Measurements from ENCODE around the gene TMOD2.

Gene TMOD2

DNA sequence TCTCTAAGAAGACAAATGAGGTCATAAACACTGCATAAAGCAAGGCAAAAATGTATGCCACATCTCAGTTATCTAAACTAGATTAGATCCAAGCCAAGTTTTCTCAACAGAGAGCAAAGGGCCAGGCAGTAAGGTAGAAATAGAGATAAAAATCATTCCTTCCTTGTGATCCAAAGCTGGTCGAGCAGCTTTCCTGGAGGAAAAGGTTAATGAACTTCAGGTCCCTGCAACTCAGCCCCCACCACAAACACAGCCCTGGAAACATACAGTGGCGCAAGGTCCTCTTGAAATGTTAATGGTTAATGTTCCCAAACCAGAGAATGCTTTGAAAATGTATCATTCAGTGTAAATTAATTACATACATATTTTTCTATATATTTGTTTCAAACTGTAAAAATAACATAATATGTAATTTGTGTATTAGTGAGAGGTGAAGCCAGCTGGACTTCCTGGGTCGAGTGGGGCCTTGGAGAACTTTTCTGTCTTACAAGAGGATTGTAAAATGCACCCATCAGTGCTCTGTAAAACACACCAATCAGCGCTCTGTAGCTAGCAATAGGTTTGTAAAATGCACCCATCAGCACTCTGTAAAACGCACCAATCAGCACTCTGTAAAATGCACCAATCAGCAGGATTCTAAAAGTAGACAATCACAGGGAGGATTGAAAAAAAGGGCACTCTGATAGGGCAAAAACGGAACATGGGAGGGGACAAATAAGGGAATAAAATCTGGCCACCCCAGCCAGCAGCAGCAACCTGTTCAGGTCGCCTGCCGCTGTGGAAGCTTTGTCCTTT is 31.0 kb upstream of the TMOD2 start:
- Histone ChIP-seq H3K9me3 (ENCODE audit: control insufficient read depth, low read length) (no peaks in the 10 kb centered on the region), H3K4me1 (ENCODE audit: control insufficient read depth, insufficient read depth, low read length) (no peaks in the 10 kb centered on the region), H3K27ac (ENCODE audit: insufficient read depth, low read depth, low read length, poor library complexity, severe bottlenecking) (no peak overlapping the region), H3K27me3 (ENCODE audit: control insufficient read depth, insufficient read depth, low read length, poor library complexity, severe bottlenecking) (no peaks in the 10 kb centered on the region), H3K36me3 (ENCODE audit: control insufficient read depth, insufficient read depth, low read length) (no peaks in the 10 kb centered on the region), H3K4me3 (ENCODE audit: insufficient read depth, low read depth, low read length) (no peak overlapping the region)
- 74 to 77% methylated on average over 7 of the region's 8 CpGs for WGBS, 2 experiments

- 89 to 92% methylated on average over 4 to 5 of the region's 5 CpGs for whole genome bisulfite sequencing, 2 experiments
- Histone ChIP-seq H3K9me3 (ENCODE audit: control insufficient read depth, low read length) (no peaks in the 10 kb centered on the region), H3K27ac (ENCODE audit: insufficient read depth, low read depth, low read length, poor library complexity, severe bottlenecking) (no peak overlapping the region), H3K36me3 (ENCODE audit: control insufficient read depth, insufficient read depth, low read length) (no peaks in the 10 kb centered on the region), H3K4me1 (ENCODE audit: control insufficient read depth, insufficient read depth, low read length) (peaks cover 5% of the 10 kb centered on the region), H3K4me3 (ENCODE audit: insufficient read depth, low read depth, low read length) (no peak overlapping the region), H3K27me3 (ENCODE audit: control insufficient read depth, insufficient read depth, low read length, poor library complexity, severe bottlenecking) (no peaks in the 10 kb centered on the region)
Measured at GRCh38 chr15:51721199-51721960, 30.0 kb upstream of the TMOD2 start.

DNA sequence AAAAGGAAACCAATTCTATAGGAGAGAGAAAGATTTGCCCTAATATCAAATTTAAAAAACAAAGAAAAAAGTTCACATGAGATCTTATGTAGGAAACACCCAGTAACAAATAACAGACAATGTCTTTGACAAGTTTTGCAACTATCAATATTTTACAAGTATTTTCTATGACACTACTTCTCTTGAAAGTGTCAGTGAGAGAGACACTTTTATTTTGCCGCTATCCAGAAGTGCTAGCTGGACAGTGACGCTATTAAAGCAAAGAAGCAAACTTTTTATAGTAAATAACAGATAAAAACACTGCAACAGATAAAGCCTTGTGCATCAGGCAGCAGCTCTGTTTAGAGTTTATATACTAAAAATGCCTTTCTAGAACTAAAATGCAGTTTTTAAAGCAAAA is 27.2 kb upstream of the TMOD2 start:
- no peak overlapping the region for H3K4me3 ChIP-seq (ENCODE audit: insufficient read depth, low read depth, low read length)
- H3K4me1 ChIP-seq (ENCODE audit: control insufficient read depth, insufficient read depth, low read length), result peaks cover 10% of the 10 kb centered on the region
- H3K36me3 ChIP-seq (ENCODE audit: control insufficient read depth, insufficient read depth, low read length), result no peaks in the 10 kb centered on the region
- no peaks in the 10 kb centered on the region for H3K27me3 ChIP-seq (ENCODE audit: control insufficient read depth, insufficient read depth, low read length, poor library complexity, severe bottlenecking)
- H3K9me3 ChIP-seq (ENCODE audit: control insufficient read depth, low read length), result no peaks in the 10 kb centered on the region
- no peak overlapping the region for H3K27ac ChIP-seq (ENCODE audit: insufficient read depth, low read depth, low read length, poor library complexity, severe bottlenecking)
- WGBS, 2 experiments, result 88 to 95% methylated on average over 2 of the region's 2 CpGs

DNA sequence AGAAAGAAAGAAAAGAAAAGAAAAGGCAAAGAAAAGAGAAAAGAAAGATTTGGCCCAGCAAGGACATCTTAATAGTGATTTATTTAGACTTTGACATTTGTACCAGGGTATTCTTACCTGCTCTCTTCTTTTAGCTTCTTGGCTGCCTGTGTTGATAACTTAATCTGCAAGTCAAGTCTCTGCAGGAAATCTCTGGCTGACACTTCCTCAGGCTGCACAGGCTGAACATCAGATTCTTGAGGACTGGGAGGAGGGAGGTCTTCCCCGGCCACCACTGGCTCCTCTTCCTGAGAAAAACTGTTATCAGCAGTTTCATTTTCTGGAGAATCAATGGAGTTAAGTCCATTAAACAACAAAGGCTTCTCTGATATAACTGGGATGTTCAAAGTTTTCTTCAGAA is 26.7 kb upstream of the TMOD2 start:
- H3K27me3 ChIP-seq (ENCODE audit: control insufficient read depth, insufficient read depth, low read length, poor library complexity, severe bottlenecking), result no peaks in the 10 kb centered on the region
- H3K4me3 ChIP-seq (ENCODE audit: insufficient read depth, low read depth, low read length), result no peak overlapping the region
- H3K9me3 ChIP-seq (ENCODE audit: control insufficient read depth, low read length), result no peaks in the 10 kb centered on the region
- no peaks in the 10 kb centered on the region for H3K36me3 ChIP-seq (ENCODE audit: control insufficient read depth, insufficient read depth, low read length)
- H3K4me1 ChIP-seq (ENCODE audit: control insufficient read depth, insufficient read depth, low read length), result peaks cover 10% of the 10 kb centered on the region
- 31 to 50% methylated on average over 1 of the region's 1 CpG for WGBS, 2 experiments
- H3K27ac ChIP-seq (ENCODE audit: insufficient read depth, low read depth, low read length, poor library complexity, severe bottlenecking), result no peak overlapping the region

GRCh38 chr15:51726302-51727073 is 24.9 kb upstream of the TMOD2 start:
- Histone ChIP-seq H3K4me1 (ENCODE audit: control insufficient read depth, insufficient read depth, low read length) (peaks cover 10% of the 10 kb centered on the region), H3K4me3 (ENCODE audit: insufficient read depth, low read depth, low read length) (no peak overlapping the region), H3K36me3 (ENCODE audit: control insufficient read depth, insufficient read depth, low read length) (no peaks in the 10 kb centered on the region), H3K27me3 (ENCODE audit: control insufficient read depth, insufficient read depth, low read length, poor library complexity, severe bottlenecking) (no peaks in the 10 kb centered on the region), H3K9me3 (ENCODE audit: control insufficient read depth, low read length) (no peaks in the 10 kb centered on the region), H3K27ac (ENCODE audit: insufficient read depth, low read depth, low read length, poor library complexity, severe bottlenecking) (no peak overlapping the region)
- 6 to 9% methylated on average over 5 of the region's 5 CpGs for WGBS, 2 experiments

DNA sequence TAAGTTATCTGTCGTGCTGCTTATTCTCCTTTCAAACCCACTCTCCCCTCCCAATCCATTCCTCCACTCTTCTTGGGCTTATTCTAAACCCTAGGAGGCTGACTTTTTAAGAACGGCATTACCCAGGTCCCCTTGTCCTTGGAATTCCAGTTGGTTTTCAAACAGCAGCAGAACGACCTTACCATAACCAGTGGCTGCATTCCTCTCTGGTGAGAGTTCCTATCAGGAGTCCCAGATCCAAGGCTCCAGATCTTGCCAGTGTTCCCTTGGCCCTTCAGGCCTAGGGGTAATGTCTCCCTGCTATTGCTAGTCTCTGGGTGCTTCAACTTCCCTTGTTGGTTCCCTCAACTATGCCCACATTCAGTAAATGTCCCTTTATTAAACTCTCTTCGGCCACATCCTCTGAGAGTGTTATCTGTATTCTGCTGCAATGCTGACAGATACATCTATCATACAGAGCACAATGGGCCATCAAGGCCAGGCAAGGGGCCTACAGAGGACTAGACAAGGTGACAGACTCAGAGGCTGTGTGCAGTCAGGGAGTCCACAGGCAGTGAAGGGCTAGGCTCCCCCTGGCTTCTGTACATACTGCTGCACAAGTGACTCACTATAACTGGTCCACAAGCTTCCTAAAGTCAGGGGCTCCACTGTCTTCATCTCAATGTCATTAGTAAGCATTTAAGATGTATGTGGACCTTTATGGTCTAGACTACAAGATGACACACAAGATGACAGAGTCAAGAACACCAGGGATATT is 24.1 kb upstream of the TMOD2 start:
- H3K27me3 ChIP-seq (ENCODE audit: control insufficient read depth, insufficient read depth, low read length, poor library complexity, severe bottlenecking), result no peaks in the 10 kb centered on the region
- WGBS, 2 experiments, result 75 to 79% methylated on average over 4 of the region's 4 CpGs
- no peaks in the 10 kb centered on the region for H3K9me3 ChIP-seq (ENCODE audit: control insufficient read depth, low read length)
- peaks cover 10% of the 10 kb centered on the region for H3K4me1 ChIP-seq (ENCODE audit: control insufficient read depth, insufficient read depth, low read length)
- no peak overlapping the region for H3K27ac ChIP-seq (ENCODE audit: insufficient read depth, low read depth, low read length, poor library complexity, severe bottlenecking)
- H3K36me3 ChIP-seq (ENCODE audit: control insufficient read depth, insufficient read depth, low read length), result no peaks in the 10 kb centered on the region
- H3K4me3 ChIP-seq (ENCODE audit: insufficient read depth, low read depth, low read length), result no peak overlapping the region

- H3K4me1 ChIP-seq (ENCODE audit: control insufficient read depth, insufficient read depth, low read length), result peaks cover 7% of the 10 kb centered on the region
- no peaks in the 10 kb centered on the region for H3K9me3 ChIP-seq (ENCODE audit: control insufficient read depth, low read length)
- 89 to 91% methylated on average over 5 of the region's 5 CpGs for WGBS, 2 experiments
- H3K36me3 ChIP-seq (ENCODE audit: control insufficient read depth, insufficient read depth, low read length), result no peaks in the 10 kb centered on the region
- H3K27me3 ChIP-seq (ENCODE audit: control insufficient read depth, insufficient read depth, low read length, poor library complexity, severe bottlenecking), result peaks cover 16% of the 10 kb centered on the region
- H3K4me3 ChIP-seq (ENCODE audit: insufficient read depth, low read depth, low read length), result no peak overlapping the region
- no peak overlapping the region for H3K27ac ChIP-seq (ENCODE audit: insufficient read depth, low read depth, low read length, poor library complexity, severe bottlenecking)
Measured at GRCh38 chr15:51731549-51732267, 19.7 kb upstream of the TMOD2 start.

GRCh38 chr15:51732646-51733045 is 18.8 kb upstream of the TMOD2 start:
- 89 to 94% methylated on average over 2 of the region's 2 CpGs for WGBS, 2 experiments
- Histone ChIP-seq H3K9me3 (ENCODE audit: control insufficient read depth, low read length) (no peaks in the 10 kb centered on the region), H3K4me1 (ENCODE audit: control insufficient read depth, insufficient read depth, low read length) (peaks cover 5% of the 10 kb centered on the region), H3K4me3 (ENCODE audit: insufficient read depth, low read depth, low read length) (no peak overlapping the region), H3K27me3 (ENCODE audit: control insufficient read depth, insufficient read depth, low read length, poor library complexity, severe bottlenecking) (peaks cover 26% of the 10 kb centered on the region), H3K27ac (ENCODE audit: insufficient read depth, low read depth, low read length, poor library complexity, severe bottlenecking) (no peak overlapping the region), H3K36me3 (ENCODE audit: control insufficient read depth, insufficient read depth, low read length) (no peaks in the 10 kb centered on the region)

DNA sequence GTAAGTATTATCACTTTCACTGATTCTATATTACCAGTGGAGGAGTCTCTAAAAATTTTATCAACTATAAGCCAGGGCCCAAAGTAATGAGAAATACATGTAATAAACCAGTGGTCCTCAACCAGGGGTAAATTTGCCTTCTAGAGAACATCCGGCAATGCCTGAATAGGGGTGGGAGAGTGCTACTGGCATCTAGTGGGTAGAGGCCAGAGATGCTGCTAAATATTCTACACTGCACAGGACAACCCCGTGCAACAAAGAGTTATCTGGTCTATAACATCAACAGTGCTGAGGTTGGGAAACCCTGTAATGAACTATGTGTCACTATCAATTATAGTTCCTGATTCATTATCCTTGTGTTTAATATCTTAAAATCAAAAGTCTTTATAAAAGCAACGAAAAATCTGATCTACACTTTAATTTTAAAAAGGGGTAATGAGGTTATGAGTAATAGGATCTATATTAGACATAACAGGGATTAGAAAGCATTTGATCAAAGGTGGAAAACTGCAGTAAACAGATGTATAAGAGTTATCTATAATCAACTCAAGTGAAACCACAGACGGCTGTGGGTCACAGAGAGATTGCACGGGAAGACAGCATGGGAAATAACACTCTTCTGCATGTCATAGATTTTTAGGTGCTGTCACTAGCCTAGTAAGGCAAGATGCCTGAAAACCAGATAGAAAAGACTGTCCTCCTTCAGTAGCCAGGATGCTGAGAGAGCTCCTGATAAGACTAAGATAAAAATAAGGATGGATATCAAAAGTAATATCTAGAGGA is 16.0 kb upstream of the TMOD2 start:
- Histone ChIP-seq H3K36me3 (ENCODE audit: control insufficient read depth, insufficient read depth, low read length) (no peaks in the 10 kb centered on the region), H3K4me1 (ENCODE audit: control insufficient read depth, insufficient read depth, low read length) (peaks cover 5% of the 10 kb centered on the region), H3K9me3 (ENCODE audit: control insufficient read depth, low read length) (no peaks in the 10 kb centered on the region), H3K27me3 (ENCODE audit: control insufficient read depth, insufficient read depth, low read length, poor library complexity, severe bottlenecking) (peaks cover 48% of the 10 kb centered on the region), H3K27ac (ENCODE audit: insufficient read depth, low read depth, low read length, poor library complexity, severe bottlenecking) (no peak overlapping the region), H3K4me3 (ENCODE audit: insufficient read depth, low read depth, low read length) (no peak overlapping the region)
- 81 to 92% methylated on average over 4 to 5 of the region's 5 CpGs for WGBS, 2 experiments
